ENCODE data around the gene F13A1.

DNA sequence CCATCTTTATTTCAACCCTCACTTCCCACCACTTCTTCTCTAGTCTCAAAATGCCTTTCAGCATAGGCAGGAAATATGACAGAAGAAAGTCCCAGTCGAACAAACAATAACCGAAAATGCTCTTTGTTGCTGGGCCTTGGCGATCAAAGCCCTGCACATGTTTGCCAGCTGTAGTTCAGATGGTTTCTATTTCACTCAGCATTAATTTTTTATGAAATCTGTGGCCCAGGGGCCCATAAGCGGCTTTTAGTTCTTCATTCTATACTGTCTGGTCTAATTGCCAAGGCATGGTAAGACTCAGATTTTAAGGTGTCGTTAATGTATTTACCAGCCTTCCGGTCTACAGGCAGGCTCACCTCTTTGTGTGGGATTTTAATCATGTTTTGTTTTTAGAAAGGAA, 10.9 kb upstream of the F13A1 start:
- TF ChIP-seq POLR2A (IDR thresholded peaks at IDR 0.05) (no peak), EP300 (IDR thresholded peaks at IDR 0.05) (no peak)
- TF ChIP-seq, protein P1, sequence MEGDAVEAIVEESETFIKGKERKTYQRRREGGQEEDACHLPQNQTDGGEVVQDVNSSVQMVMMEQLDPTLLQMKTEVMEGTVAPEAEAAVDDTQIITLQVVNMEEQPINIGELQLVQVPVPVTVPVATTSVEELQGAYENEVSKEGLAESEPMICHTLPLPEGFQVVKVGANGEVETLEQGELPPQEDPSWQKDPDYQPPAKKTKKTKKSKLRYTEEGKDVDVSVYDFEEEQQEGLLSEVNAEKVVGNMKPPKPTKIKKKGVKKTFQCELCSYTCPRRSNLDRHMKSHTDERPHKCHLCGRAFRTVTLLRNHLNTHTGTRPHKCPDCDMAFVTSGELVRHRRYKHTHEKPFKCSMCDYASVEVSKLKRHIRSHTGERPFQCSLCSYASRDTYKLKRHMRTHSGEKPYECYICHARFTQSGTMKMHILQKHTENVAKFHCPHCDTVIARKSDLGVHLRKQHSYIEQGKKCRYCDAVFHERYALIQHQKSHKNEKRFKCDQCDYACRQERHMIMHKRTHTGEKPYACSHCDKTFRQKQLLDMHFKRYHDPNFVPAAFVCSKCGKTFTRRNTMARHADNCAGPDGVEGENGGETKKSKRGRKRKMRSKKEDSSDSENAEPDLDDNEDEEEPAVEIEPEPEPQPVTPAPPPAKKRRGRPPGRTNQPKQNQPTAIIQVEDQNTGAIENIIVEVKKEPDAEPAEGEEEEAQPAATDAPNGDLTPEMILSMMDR (IDR thresholded peaks at IDR 0.05) = no peak

Measured in stomach (tissue), 4 donors.